ENCODE data around the gene CAVIN4.

CAVIN4 gene

DNA sequence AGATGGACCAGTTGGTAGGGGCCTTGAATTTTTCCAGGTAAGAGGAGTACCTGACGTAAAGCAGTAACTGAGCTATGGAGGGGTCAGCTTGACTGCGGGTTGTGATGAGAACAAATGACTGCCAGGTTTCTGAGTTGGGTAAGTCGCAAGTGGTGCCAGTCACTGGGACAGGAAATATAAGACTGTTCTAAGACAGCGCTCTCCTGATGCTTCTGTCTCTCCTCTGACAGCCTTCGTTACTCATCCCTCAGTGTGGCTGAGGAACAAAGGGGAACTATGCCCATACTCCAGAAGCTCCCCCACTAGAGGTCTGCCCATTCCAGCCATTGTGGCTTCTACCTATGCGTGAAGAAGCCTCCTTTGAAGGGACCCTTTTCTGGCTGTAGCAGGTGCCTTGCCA lies 13.3 kb downstream of the CAVIN4 start:
- no peak for DNase-seq

DNA sequence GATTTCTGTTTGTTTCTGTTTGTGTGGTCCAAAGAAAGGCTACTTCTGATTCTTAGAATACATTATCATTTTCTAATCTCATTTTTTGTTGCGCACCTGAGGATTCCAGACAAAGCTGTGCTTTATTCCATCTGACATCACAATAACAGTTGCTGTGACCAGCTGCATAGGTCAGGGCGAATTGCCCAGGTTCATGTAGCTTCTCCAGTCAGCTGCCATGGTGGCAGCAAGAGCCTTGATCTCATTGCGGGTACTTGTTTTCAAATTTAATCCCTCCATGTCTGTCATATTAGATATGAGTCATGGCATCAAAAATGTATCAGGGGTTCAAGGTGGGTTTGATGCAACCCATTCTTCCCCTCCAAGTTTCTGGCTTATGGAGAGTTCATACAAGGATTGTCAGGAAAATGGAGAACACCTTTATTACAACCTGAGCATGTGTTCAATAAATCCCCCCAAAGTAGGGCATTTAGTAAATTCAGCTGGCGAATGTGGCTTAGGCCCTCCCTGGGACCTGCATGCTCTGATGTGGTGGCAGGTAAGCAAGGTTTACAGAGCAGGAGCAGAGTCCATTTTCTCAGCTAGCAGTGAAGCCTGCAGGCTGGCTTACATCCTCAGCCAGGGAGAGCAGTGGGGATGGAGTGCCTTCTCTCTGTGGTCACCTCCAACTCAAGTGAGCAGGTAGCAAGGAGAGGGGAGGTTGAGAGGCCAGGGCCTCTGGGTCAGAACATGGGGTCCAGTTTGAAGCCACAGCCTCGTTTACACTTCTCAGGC lies 13.9 kb downstream of the CAVIN4 start:
- no peak for DNase-seq

DNA sequence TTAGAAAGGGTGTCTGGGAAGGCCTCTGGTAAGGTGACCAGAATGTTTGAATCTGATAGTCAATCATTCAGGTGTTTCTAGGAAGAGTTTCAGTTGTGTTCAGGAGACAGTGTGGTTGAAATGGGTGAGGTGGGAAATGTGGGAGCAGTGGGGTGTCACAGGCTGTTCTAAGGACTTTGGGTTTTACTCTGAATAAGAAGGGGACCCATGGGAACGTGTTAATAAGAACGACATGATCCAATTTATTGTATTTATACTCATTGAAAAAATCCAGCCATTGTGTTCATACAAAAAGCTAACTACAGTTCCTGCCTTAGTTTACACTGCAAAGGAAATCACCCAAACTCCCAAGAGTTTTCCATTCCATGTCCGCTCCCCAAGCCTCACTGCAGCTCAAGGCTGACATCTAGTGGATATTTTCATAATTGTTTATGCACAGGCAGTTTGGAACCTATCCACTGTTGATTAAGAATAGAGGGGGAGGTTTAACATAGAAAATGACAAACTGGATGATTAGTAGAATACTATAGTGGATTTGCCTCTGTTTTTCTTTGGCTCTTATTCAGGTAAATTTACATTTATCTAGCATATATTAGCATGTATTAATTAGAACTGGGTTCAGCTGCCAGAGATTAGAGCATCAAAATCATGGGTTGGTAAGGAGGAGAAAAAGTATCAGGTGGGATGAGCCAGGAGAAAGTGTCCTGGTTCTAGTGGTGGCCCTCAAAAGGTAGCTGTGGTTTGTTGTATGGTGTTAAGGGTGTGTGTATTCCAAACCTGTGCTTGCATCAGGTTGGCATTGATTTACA lies 17.7 kb downstream of the CAVIN4 start:
- peak; percentile 53 to 86 (median 54) for DNase-seq

DNA sequence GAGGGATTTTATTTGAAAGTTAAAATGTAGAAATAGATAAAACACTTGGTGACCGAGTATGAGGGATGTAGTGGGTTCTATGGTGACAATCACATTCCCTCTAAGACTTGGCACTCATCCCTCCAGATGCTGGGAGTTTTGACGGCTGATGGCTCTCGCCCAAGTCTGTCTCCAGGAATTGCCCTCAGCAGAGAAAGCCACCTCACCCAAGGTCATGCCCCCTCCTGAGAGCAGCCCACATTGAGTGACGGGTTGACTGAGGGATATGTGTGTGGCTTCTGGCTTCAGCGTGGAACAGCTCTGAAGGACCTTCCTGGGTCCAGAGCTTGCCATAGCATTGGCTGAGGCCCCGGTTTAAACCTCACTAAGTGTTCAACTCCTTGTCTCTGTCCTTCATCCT lies 19.4 kb downstream of the CAVIN4 start:
- no peak for DNase-seq

DNA sequence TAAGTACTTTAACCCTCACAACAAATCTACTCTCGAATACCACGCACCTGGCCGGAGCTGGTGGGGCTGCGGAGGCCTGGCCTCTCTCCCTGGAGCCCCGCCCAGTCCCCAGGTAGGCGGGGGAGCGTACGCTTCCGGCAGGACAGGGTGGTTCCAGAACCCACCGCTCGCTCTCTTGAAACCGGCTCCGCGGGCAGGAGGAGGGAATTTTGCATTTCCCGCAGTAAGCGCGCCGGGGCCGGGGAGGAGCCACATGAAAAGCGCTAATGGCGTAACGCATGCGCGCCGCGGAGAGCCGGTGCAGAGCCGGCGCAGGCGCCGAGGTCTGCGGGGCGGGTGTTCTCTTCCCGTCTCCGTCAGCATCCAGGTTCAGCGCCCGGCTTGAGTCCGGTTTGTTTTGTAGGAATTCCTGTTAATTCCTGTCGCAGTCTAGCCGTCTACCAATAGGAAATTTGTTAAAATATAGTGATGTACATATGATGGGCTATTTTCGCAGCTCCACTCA lies 20.8 kb downstream of the CAVIN4 start:
- peak; percentile 84 to 97 (median 94) for DNase-seq

DNA sequence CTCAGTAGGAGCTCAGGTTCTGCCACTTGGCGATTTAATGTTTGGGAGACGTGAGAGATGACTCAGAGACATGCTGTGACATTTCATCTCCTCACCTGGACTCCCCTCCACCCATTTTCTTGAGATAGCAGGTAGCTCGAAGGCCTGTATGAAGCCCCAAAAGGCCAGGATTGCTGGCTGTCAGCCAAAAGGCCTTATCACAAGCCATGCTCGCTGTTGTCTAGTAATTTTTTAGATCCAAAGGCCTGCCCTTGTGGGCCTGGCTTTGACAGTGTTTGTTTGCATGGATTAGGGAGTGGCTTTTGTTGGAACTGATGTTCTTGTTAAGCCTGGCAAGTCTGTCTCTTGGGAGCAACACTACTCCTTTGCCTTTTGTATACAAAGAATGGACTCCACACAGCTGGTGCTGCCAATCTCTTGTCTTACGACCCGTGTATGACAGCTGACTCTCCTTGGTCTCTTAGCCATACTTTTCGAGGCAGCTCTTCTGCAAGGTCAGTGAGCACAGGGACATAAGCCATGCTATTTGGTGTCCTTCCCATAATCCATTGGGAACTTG lies 22.7 kb downstream of the CAVIN4 start:
- DNase-seq, result peak in 1 of 3 experiments; percentile 79

DNA sequence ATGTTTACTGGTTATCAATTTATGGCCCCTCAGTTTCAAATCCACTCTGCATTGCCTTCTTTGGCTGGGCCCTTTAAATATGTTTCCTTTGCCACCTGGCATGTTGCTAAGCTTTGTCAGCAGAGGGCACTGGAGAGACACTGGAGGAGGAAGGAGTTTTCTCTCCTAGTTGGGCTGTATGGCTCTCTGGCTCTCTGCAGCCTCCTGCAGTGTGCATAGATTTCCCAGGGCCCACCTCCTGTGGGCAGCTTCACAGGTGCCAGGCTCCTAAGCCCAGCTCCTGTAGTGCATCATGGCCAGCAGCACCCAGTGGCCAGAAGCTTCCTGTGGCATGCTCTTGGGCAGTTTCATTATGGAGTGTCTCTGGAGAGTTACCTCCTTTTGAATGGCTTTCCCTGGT lies 23.3 kb downstream of the CAVIN4 start:
- peak; percentile 67 to 87 (median 77) for DNase-seq

DNA sequence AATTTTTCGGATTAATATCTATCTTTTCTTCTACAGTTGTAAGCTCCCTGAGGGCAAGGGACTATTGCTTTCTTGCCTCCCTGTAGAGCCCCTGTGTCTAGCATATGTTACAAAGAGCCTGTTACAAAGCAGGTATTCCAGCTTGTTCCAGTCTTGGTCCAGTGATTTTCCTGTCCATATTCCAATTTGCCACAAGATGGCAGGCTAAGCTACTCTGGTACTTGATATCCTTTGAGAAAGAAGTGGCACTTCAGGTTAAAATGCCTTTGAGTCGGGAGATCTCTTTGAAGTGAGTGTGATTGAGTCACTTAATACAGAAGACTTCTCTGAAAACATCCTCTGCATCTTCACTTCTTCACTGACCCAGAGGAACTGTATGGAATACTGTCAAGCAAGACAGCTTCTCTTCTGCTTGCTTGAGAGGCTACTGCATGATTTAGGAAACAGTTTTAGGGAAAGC lies 24.5 kb downstream of the CAVIN4 start:
- peak; percentile 70 to 89 (median 70) for DNase-seq

DNA sequence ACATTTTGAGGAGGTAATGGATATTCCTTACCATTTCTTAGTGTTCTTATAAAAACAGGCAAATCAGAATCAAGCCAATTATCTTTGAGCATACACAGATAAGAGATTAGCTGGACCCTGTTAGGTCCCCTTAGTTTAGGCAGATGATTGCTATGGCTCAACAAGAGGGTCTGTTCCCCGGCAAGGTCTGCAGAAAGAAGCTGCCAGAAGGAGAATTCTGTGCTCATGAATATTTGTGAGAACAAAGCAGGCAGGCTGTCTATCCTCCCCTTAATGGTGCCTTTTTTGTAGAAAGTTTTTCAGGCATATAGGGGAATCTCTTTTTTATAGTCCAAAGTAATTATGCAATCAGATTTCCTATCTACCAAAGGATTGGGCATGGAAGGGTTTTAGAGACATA lies 27.5 kb downstream of the CAVIN4 start:
- DNase-seq, result no peak

DNA sequence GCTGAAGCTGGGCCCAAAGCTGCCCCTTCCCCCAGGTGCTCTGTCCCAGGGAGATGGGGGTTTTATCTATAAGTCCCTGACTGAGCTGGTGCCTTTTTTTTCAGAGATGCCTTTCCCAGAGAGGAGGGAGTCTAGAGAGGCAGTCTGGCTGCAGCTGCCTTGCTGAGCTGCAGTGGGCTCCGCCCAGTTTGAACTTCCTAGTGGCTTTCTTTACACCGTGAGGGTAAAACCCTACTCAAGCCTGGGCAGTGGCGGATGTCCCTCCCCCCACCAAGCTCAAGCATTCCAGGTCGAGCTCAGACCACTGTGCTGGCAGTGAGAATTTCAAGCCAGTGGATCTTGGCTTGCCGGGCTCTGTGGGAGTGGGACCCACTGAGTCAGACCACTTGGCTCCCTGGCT lies 41.3 kb downstream of the CAVIN4 start:
- DNase-seq, result no peak

DNA sequence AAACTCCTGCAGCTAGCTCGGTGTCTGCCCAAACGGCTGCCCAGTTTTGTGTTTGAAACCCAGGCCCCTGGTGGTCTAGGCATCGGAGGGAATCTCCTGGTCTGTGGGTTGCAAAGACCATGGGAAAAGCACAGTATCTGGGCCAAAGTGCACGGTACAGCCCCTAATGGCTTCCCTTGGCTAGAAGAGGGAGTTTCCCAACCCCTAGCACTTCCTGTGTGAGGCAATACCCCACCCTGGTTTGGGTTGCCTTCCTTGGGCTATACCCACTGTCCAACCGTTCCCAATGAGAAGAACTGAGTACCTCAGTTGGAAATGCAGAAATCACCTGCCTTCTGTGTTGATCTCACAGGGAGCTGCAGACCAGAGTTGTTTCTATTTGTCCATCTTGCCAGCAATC lies 41.8 kb downstream of the CAVIN4 start:
- no peak for DNase-seq

DNA sequence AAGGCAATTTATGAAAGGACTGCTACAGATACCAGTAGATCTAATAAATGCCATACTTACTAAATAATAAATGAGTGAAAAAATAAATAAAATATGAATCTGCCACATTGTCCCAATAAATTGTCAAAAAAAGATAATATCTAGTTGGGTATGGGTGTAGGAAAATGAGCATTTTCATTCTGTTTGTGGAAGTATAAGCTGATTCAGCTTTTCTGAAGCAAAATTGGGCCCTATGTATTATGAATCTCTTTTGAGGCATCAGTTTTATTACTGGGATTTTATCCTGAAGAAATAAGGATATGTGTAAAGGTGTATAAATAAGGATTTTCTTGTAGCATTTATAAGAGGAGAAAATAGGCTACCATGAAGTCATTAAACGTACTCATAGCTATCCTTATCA lies 46.1 kb downstream of the CAVIN4 start:
- DNase-seq, result no peak

DNA sequence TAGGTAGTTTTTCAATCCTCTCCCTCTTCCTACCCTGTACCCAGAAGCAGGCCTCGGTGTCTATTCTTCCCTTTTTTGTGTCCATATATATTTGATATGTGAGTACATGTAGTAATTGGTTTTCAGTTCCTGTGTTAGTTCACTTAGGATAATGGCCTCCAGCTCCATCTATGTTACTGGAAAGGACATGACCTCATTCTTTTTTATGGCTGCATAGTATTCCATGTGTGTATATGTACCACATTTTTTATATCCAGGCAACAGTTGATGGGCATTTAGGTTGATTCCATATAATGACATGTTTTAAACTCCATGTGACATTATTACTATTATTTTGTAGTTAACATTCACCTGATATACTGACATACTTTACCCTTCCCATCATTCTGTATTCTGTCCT lies 49.1 kb downstream of the CAVIN4 start:
- DNase-seq, result no peak

DNA sequence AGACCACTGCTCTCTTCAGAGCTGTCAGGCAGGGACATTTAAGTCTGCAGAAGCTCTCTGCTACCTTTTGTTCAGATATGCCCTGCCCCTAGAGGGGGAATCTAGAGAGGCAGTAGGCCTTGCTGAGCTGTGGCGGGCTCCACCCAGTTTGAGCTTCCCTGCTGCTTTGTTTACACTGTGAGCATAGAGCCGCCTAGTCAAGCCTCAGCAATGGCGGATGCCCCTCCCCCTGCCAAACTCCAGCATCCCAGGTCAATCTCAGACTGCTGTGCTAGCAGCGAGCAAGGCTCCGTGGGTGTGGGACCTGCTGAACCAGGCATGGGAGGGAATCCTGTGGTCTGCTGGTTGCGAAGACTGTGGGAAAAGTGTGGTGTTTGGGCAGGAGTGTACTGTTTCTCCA lies 59.9 kb downstream of the CAVIN4 start:
- peak in 2 of 3 experiments; percentile 26 for DNase-seq
